CD4-positive, alpha-beta T cell treated with Interferon alpha-2 for 1 hour (primary cell): ENCODE data around the gene TMEM154.
A peak's percentile ranks its signal among the peaks of the same experiment; 100 is the strongest.

ENCODE experiments used
- DNase-seq, 2 donors: peaks; one replicate each; pipeline ENCODE4 v3.0.0-alpha.2; 2020 to 2022

TMEM154 gene

GRCh38 chr4:152626790-152627189 lies 53.0 kb downstream of the TMEM154 start:
- DNase-seq, result no peak

GRCh38 chr4:152620915-152621314 lies 58.9 kb downstream of the TMEM154 start:
- DNase-seq, result no peak

- DNase-seq, result no peak
Measured at GRCh38 chr4:152620218-152620617, 59.6 kb downstream of the TMEM154 start.

GRCh38 chr4:152619556-152619955 lies 60.2 kb downstream of the TMEM154 start:
- no peak for DNase-seq

GRCh38 chr4:152618971-152619370 lies 60.8 kb downstream of the TMEM154 start:
- no peak for DNase-seq

- no peak for DNase-seq
Measured at GRCh38 chr4:152616804-152617203, 63.0 kb downstream of the TMEM154 start.

- no peak for DNase-seq
Measured at GRCh38 chr4:152613841-152614721, 65.7 kb downstream of the TMEM154 start.

GRCh38 chr4:152613351-152613750 lies 66.4 kb downstream of the TMEM154 start:
- DNase-seq, result no peak

GRCh38 chr4:152610131-152610530 lies 69.7 kb downstream of the TMEM154 start:
- no peak for DNase-seq

GRCh38 chr4:152609481-152609880 lies 70.3 kb downstream of the TMEM154 start:
- DNase-seq, result no peak

GRCh38 chr4:152607178-152607577 lies 72.6 kb downstream of the TMEM154 start:
- no peak for DNase-seq

- DNase-seq, result peak in 1 of 2 donors; percentile 28
Measured at GRCh38 chr4:152606753-152607152, 73.0 kb downstream of the TMEM154 start.

GRCh38 chr4:152605641-152606335 lies 74.0 kb downstream of the TMEM154 start:
- no peak for DNase-seq

- no peak for DNase-seq
Measured at GRCh38 chr4:152605031-152605430, 74.8 kb downstream of the TMEM154 start.

- DNase-seq, result no peak
Measured at GRCh38 chr4:152601156-152601555, 78.6 kb downstream of the TMEM154 start.

- DNase-seq, result no peak
Measured at GRCh38 chr4:152599636-152600035, 80.2 kb downstream of the TMEM154 start.

- DNase-seq, result no peak
Measured at GRCh38 chr4:152599095-152599494, 80.7 kb downstream of the TMEM154 start.

GRCh38 chr4:152598454-152598853 lies 81.3 kb downstream of the TMEM154 start:
- DNase-seq, result no peak

- DNase-seq, result no peak
Measured at GRCh38 chr4:152594978-152595925, 84.5 kb downstream of the TMEM154 start.

- no peak for DNase-seq
Measured at GRCh38 chr4:152594057-152594456, 85.7 kb downstream of the TMEM154 start.

- no peak for DNase-seq
Measured at GRCh38 chr4:152591876-152592275, 87.9 kb downstream of the TMEM154 start.

GRCh38 chr4:152591396-152591795 lies 88.4 kb downstream of the TMEM154 start:
- DNase-seq, result peak in 1 of 2 donors; percentile 13
